Testis (tissue), 3 donors: ENCODE results near the gene GABBR2. TPM values are rescaled to one million over a fixed set of nuclear protein-coding genes. Genes with fewer than 3 reads are reported as not detected.

Source experiments
- DNase-seq: peaks from one replicate; pipeline ENCODE4 v3.0.0-alpha.2; 2019
- H3K27ac ChIP-seq, 2 donors: fragments of 200-600 bp; sonication (generic); one replicate each; pipeline ENCODE4 v1.5.1; 2019
- H3K27me3 ChIP-seq: fragments of 200-600 bp; sonication (generic); one replicate; pipeline ENCODE4 v1.5.1; 2019
- H3K36me3 ChIP-seq: fragments of 200-600 bp; sonication (generic); one replicate; pipeline ENCODE4 v1.5.1; 2017; ENCODE audit warnings: low read depth; ENCODE audit errors: missing control alignments
- H3K4me1 ChIP-seq: fragments of 200-600 bp; sonication (generic); one replicate; pipeline ENCODE4 v1.5.1; 2019
- H3K4me3 ChIP-seq, 2 donors: fragments of 200-600 bp; sonication (generic); one replicate each; pipeline ENCODE4 v1.5.1; 2017 to 2019
- H3K9me3 ChIP-seq: fragments of 200-600 bp; sonication (generic); one replicate; pipeline ENCODE4 v1.5.1; 2017
- POLR2A ChIP-seq: fragments of 450-650 bp; IDR thresholded peaks from one replicate; pipeline ENCODE4 v1.6.1; 2017; ENCODE audit warnings: antibody characterized with exemption, mild to moderate bottlenecking, moderate library complexity
- WGBS, 2 donors: methylation state at CpG; one replicate each; pipeline ENCODE4 v1.1.5; 2018; 5-methylcytosine and 5-hydroxymethylcytosine counted together
- intact Hi-C: fragments of 100-400 bp; cut with DNase I; formaldehyde crosslinking; loops from one replicate; pipeline ENCODE4 v1.15.1; 2023; ENCODE audit warnings: low total_unique reads
- polyA plus RNA-seq: library from polyadenylated mRNA; stranded (reverse); fragments of 350-450 nt; fragmentation: Illumina TruSeq; extraction: RNeasy Lipid Tissue Mini Kit (QIAGEN cat#74804); gene quantifications from one replicate; pipeline ENCODE4 v1.2.3, GENCODE V29; 2014; ENCODE audit warnings: low read depth, low replicate concordance; ENCODE audit not compliant: insufficient read depth
- total RNA-seq, 2 donors: library from RNA; depleted of rRNA; stranded (reverse); fragments of >200 nt; gene quantifications; one replicate each; pipeline ENCODE4 v1.2.3, GENCODE V29; 2016
- TF ChIP-seq, protein P1 (sequence below), 3 experiments: fragments of 450-650 bp in 2 of 3; fragments of 200-600 bp in 1 of 3; sonication (generic) in 1 of 3; IDR thresholded peaks; one replicate each; pipeline ENCODE4 v1.5.1; 2016 to 2019; ENCODE audit warnings: antibody characterized with exemption in 3 of 3, mild to moderate bottlenecking in 2 of 3, moderate library complexity in 1 of 3

Gene GABBR2
- total and polyA plus RNA-seq, 3 donors from 2014 or later: 3.0 to 8.1 (median 6.9) TPM

- DNase-seq: no peak
- H3K27ac ChIP-seq: no peak overlapping the region
- no peaks in the 10 kb centered on the region for H3K27me3 ChIP-seq
- no peak for TF ChIP-seq POLR2A
- H3K9me3 ChIP-seq: no peaks in the 10 kb centered on the region
- WGBS, 2 donors: 83 to 88% methylated on average over 8 of the region's 8 CpGs
- intact Hi-C loops: no loop called here
- H3K36me3 ChIP-seq: no peaks in the 10 kb centered on the region
- H3K4me3 ChIP-seq: no peak overlapping the region
- no peaks in the 10 kb centered on the region for H3K4me1 ChIP-seq
Observed at GRCh38 chr9:98356953-98357690, 351.6 kb downstream of the GABBR2 start.

DNA sequence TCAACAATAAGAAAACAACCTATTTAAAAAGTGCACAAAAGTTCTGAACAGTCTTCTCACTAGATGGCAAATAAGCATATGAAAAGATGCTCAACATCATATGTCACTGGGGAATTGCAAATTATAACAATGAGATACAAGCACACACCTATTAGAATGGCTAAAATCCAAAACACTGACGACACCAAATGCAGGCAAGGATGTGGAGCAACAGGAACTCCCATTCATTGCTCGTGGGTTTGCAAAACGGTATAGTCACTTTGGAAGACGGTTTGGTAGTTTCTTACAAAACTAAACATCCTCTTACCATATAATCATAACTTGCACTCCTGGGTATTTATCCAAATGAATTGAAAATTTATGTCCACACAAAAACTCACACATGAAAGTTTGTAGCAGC, 352.4 kb downstream of the GABBR2 start:
- no peak for DNase-seq
- Histone ChIP-seq H3K4me3 (no peak overlapping the region), H3K9me3 (no peaks in the 10 kb centered on the region), H3K27me3 (no peaks in the 10 kb centered on the region), H3K4me1 (no peaks in the 10 kb centered on the region), H3K36me3 (no peaks in the 10 kb centered on the region), H3K27ac (no peak overlapping the region)
- intact Hi-C loops: no loop called here
- no peak for TF ChIP-seq POLR2A
- TF ChIP-seq, protein P1, sequence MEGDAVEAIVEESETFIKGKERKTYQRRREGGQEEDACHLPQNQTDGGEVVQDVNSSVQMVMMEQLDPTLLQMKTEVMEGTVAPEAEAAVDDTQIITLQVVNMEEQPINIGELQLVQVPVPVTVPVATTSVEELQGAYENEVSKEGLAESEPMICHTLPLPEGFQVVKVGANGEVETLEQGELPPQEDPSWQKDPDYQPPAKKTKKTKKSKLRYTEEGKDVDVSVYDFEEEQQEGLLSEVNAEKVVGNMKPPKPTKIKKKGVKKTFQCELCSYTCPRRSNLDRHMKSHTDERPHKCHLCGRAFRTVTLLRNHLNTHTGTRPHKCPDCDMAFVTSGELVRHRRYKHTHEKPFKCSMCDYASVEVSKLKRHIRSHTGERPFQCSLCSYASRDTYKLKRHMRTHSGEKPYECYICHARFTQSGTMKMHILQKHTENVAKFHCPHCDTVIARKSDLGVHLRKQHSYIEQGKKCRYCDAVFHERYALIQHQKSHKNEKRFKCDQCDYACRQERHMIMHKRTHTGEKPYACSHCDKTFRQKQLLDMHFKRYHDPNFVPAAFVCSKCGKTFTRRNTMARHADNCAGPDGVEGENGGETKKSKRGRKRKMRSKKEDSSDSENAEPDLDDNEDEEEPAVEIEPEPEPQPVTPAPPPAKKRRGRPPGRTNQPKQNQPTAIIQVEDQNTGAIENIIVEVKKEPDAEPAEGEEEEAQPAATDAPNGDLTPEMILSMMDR (IDR thresholded peaks at IDR 0.05): no peak
- 88 to 91% methylated on average over 4 of the region's 4 CpGs for WGBS, 2 donors

- TF ChIP-seq, protein P1 (IDR thresholded peaks at IDR 0.05): no peak
- TF ChIP-seq POLR2A: no peak
- Histone ChIP-seq H3K9me3 (no peaks in the 10 kb centered on the region), H3K4me1 (no peaks in the 10 kb centered on the region), H3K27ac (no peak overlapping the region), H3K27me3 (no peaks in the 10 kb centered on the region), H3K4me3 (no peak overlapping the region), H3K36me3 (no peaks in the 10 kb centered on the region)
- DNase-seq: no peak
- WGBS, 2 donors: 0 to 3% methylated on average over 1 of the region's 1 CpG
- intact Hi-C loops: no loop called here
Observed at GRCh38 chr9:98351370-98351769, 357.4 kb downstream of the GABBR2 start.

GRCh38 chr9:98347642-98348041, 361.1 kb downstream of the GABBR2 start:
- WGBS, 2 donors: 88 to 95% methylated on average over 3 of the region's 3 CpGs
- H3K4me3 ChIP-seq: no peak overlapping the region
- intact Hi-C loops: no loop called here
- H3K36me3 ChIP-seq: no peaks in the 10 kb centered on the region
- no peak for DNase-seq
- H3K27ac ChIP-seq: no peak overlapping the region
- H3K27me3 ChIP-seq: no peaks in the 10 kb centered on the region
- TF ChIP-seq, protein P1 (IDR thresholded peaks at IDR 0.05): no peak
- no peaks in the 10 kb centered on the region for H3K4me1 ChIP-seq
- no peaks in the 10 kb centered on the region for H3K9me3 ChIP-seq

- H3K4me1 ChIP-seq: no peaks in the 10 kb centered on the region
- no peak overlapping the region for H3K4me3 ChIP-seq
- H3K9me3 ChIP-seq: no peaks in the 10 kb centered on the region
- 62 to 75% methylated on average over 6 of the region's 6 CpGs for WGBS, 2 donors
- H3K36me3 ChIP-seq: no peaks in the 10 kb centered on the region
- TF ChIP-seq, protein P1 (IDR thresholded peaks at IDR 0.05): no peak
- no peak for TF ChIP-seq POLR2A
- no peaks in the 10 kb centered on the region for H3K27me3 ChIP-seq
- no peak for DNase-seq
- intact Hi-C loops: no loop called here
- no peak overlapping the region for H3K27ac ChIP-seq
Observed at GRCh38 chr9:98345011-98345410, 363.7 kb downstream of the GABBR2 start.
